Osteocyte (in vitro differentiated cells): ENCODE data around the gene QRICH2. TPM values are rescaled to one million over a fixed set of nuclear protein-coding genes. Genes with fewer than 3 reads are reported as not detected.

Experiments used
- DNase-seq: peaks from one replicate; pipeline ENCODE4 v3.0.0; 2021; ENCODE audit warnings: mixed read lengths; ENCODE audit not compliant: unreplicated experiment; ENCODE audit errors: extremely low spot score
- H3K27ac Mint-ChIP-seq: one replicate; pipeline ENCODE4 v1.8.0; 2021; ENCODE audit warnings: mild to moderate bottlenecking, mixed read lengths; ENCODE audit not compliant: unreplicated experiment
- H3K27me3 Mint-ChIP-seq: one replicate; pipeline ENCODE4 v1.8.0; 2021; ENCODE audit warnings: mixed read lengths; ENCODE audit not compliant: unreplicated experiment
- H3K36me3 Mint-ChIP-seq: one replicate; pipeline ENCODE4 v1.8.0; 2021; ENCODE audit warnings: mixed read lengths; ENCODE audit not compliant: unreplicated experiment
- H3K4me1 Mint-ChIP-seq: one replicate; pipeline ENCODE4 v1.8.0; 2021; ENCODE audit warnings: mixed read lengths; ENCODE audit not compliant: unreplicated experiment
- H3K4me3 Mint-ChIP-seq: one replicate; pipeline ENCODE4 v1.8.0; 2021; ENCODE audit warnings: mild to moderate bottlenecking, moderate library complexity, mixed read lengths; ENCODE audit not compliant: unreplicated experiment
- H3K9me3 Mint-ChIP-seq: one replicate; pipeline ENCODE4 v1.8.0; 2021; ENCODE audit warnings: mixed read lengths; ENCODE audit not compliant: unreplicated experiment
- CTCF ChIP-seq: fragments of 200-600 bp; sonication (generic); IDR thresholded peaks from 2 replicates; pipeline ENCODE4 v1.5.0; 2021; ENCODE audit warnings: antibody characterized with exemption, mild to moderate bottlenecking, moderate library complexity
- total RNA-seq: library from RNA; stranded (reverse); gene quantifications from 2 replicates; pipeline ENCODE4 v1.2.1, GENCODE V29; 2021

QRICH2 gene
- total RNA-seq, 1 donor from 2014 or later = 6.3 TPM

- TF ChIP-seq CTCF = no peak
- Mint-ChIP-seq H3K4me3 (no peak overlapping the region), H3K27ac (no peak overlapping the region), H3K4me1 (no peaks in the 10 kb centered on the region), H3K36me3 (peaks cover 45% of the 10 kb centered on the region), H3K9me3 (no peaks in the 10 kb centered on the region), H3K27me3 (no peaks in the 10 kb centered on the region)
- no peak for DNase-seq
Observed at GRCh38 chr17:76326306-76326705, 18.2 kb upstream of the QRICH2 start.

GRCh38 chr17:76318586-76318985, 10.5 kb upstream of the QRICH2 start:
- Mint-ChIP-seq H3K27me3 (no peaks in the 10 kb centered on the region), H3K9me3 (no peaks in the 10 kb centered on the region), H3K27ac (no peak overlapping the region), H3K4me1 (no peaks in the 10 kb centered on the region), H3K4me3 (no peak overlapping the region), H3K36me3 (peaks cover 30% of the 10 kb centered on the region)
- DNase-seq = no peak
- no peak for TF ChIP-seq CTCF

DNA sequence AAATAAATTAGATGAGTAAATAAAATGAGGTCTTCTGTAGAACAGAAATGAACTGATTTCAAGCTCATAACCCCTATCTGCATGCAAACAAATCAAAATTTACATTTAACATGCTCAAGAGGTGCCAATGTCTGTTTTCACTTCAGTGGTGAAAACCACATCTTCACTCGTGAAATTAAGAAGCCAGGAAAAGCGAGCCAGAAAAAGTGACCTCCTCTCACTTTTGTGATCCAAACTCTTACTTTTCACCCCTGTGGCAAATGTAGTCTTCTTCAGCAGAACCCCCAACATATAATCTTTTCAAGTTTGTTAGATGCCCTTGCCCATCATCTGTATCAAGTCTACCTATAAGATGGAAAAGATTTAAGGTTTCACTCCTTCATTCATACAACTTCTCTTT, 9.5 kb upstream of the QRICH2 start:
- H3K36me3 Mint-ChIP-seq = peaks cover 32% of the 10 kb centered on the region
- no peak overlapping the region for H3K27ac Mint-ChIP-seq
- H3K27me3 Mint-ChIP-seq = no peaks in the 10 kb centered on the region
- TF ChIP-seq CTCF = no peak
- H3K9me3 Mint-ChIP-seq = no peaks in the 10 kb centered on the region
- H3K4me1 Mint-ChIP-seq = no peaks in the 10 kb centered on the region
- no peak overlapping the region for H3K4me3 Mint-ChIP-seq
- DNase-seq = no peak

- no peak for TF ChIP-seq CTCF
- no peak for DNase-seq
- no peak overlapping the region for H3K27ac Mint-ChIP-seq
- no peaks in the 10 kb centered on the region for H3K27me3 Mint-ChIP-seq
- H3K36me3 Mint-ChIP-seq = peaks cover 31% of the 10 kb centered on the region
- H3K9me3 Mint-ChIP-seq = no peaks in the 10 kb centered on the region
- no peak overlapping the region for H3K4me3 Mint-ChIP-seq
- H3K4me1 Mint-ChIP-seq = no peaks in the 10 kb centered on the region
Observed at GRCh38 chr17:76314392-76315227, 6.5 kb upstream of the QRICH2 start.

DNA sequence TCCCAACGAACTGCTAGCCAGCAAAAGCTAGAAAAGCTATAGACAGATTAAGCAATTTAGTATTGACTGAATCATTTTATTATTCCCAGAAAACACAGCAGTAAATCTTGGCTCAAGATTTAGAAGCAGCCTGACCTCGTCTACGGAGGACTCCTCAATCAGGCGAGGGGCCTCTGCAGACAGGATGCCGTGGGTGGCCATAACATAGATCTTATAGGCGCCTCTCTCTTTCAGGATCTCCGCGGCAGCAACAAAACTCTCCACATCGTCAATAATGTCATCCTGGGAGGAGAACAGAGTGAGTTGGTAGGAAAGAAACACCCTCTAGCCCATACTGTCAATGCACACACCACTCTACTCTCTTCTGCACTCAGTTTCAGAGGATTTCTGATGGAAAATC, 4.7 kb upstream of the QRICH2 start:
- H3K27me3 Mint-ChIP-seq = no peaks in the 10 kb centered on the region
- H3K9me3 Mint-ChIP-seq = no peaks in the 10 kb centered on the region
- H3K4me3 Mint-ChIP-seq = no peak overlapping the region
- H3K36me3 Mint-ChIP-seq = peaks cover 37% of the 10 kb centered on the region
- H3K4me1 Mint-ChIP-seq = no peaks in the 10 kb centered on the region
- no peak for TF ChIP-seq CTCF
- no peak overlapping the region for H3K27ac Mint-ChIP-seq
- no peak for DNase-seq
